Stimulated activated CD4-positive, alpha-beta T cell treated with anti-CD3 and anti-CD28 coated beads, Interleukin-15, amount 100 ng/mL, for 48 hours (primary cell): ENCODE measurements around the gene PRKAG1.

Experiments
- DNase-seq, 2 donors: peaks; one replicate each; pipeline ENCODE4 v3.0.0-alpha.2; 2020; ENCODE audit warnings: low read depth in 2 of 2

PRKAG1 gene

DNA sequence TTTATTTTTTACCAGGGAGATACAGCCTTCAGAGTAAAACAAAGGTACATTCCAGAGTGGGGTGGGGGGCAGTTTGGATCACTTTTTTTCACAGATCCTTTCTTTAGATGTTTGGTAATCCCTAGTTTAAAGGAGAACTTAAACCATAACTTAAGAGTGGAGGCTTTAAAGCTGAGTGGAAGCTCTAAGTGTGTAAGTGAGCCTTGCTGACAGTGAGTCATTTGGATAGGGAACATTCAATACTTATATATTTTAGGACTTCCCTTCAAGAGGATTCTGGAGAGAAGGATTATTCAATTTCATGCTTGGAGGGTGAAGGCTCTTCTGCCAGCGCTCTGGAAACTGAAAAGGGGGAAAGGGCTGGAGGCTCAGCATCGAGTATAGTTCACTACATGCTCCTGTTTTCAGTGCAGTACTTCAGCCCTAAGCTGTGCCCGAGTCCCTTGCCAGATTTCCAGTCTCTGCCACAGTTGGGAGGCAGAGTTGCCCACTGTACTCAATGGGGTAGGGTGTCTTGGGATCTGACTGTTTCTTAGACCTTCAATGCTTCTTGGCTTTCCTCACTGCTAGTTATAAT, 8.4 kb downstream of the PRKAG1 start:
- DNase-seq: no peak

DNA sequence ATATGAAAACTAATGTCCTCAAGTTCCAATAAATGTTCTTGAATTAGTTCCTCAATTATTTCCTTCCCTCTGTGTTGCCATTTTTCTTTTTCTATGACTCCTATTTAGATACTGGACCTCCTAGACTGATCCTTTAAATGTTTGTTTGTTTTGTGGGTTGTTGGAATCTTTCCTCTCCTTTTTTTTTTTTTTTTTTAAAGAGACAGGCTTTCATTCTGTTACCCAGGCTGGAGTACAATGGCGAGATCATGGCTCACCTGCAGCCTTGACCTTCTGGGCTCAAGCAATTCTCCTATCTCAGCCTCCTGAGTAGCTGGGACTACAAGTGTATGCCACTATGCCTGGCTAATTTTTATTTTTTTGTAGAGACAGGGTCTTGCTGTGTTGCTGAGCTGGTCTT, 9.6 kb downstream of the PRKAG1 start:
- DNase-seq: no peak

DNA sequence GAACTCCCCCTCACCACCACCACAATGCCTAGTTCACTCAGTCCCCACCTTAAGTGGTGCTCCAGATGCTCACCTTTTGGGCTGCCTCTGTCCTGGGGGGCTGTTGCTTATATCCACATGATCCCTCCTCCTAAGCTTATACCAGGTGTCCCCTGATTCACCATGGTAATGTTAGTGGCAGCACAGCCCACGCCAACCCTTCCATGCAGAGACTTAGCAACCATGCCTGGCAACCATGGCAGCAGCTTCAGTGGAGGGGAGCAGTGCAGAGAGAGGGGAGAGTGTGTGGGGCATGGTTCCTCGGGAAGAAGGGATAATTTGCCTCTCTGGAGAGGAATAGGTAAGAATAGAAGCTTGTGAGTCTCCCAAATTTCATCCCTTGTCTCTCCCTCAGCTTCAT, 18.2 kb downstream of the PRKAG1 start:
- no peak for DNase-seq

DNA sequence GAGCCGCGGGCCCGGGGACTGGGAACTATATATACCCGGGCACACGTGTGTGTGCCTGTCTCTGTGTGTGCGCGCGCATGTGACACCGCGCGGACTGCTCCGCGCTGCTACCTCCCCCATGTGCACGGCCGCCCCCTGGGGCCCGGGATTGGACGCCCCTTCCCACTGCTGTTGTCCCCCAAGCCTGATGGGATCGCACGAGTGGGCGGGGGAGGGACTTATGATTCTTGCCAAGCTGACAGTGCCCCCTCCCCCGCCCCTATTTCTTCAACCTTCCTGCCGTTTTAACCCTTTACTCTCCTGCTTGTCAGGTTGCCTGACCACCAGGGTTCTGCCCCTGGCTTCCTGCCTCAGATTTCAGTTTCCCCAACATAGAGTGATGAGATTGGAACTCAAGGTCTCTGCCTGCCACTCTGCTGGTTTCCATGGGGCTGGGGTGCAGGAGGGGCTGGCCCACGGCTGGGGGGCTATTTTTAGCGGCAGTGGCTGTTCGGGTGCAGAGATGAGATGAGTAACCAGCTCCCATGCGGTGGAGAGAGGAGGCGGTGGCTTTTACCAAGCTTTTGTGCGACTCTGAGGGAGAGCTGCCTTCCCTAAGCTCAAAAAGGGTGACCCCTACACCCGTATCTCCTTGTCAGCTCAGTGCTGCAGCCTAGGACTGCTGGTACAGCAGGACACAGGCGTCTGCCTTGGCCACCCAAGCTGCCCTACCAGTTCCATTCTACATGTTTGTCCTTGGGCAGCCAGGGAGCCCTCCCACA, 19.0 kb downstream of the PRKAG1 start, which contains the start of gene DDN:
DDN (minus strand) TSS at position 5 of the 761 bp plus-strand sequence. CDS start 88 bp downstream, outside the sequence.
- no peak for DNase-seq

DNA sequence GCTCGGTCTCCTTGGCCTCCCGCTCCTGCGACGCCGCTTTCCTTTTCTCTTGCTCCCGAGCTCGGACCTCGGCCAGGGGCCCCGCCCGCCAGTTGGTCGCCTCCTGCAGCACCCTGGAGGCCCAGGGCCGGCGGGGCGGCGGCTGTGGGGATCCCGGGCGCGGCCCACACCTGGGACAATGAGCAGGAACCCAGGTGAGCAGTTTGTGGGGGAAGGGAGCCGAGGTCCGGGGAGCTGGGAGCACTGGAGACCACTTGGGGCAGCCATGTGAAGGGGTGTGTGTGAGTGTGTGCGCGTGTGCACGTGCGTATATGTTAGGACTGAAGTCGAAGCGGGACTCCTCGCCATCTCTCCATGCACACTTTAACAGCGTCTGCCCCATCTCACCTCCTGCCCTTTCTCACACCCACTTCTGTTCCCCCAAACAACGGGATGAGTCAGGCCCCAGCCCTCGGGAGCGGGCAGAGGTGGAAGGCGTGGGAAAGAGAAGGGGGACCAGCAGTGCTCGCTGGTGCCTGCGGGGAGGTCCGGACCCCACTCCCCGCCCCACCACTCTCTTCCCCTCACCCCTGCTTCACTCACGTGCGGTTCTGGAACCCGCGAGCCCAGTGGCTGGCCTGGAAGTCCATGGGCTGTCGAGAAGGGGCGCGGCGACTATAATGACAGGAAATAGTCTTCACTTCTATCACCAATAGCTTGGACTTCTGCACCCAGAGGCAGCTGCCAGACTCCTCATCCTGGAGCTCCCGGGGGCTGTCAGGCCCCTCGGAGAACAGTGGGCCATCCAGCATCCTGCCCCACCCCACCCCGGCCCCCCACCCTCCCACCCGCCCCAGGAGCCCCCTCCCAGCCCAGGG, 19.9 kb downstream of the PRKAG1 start:
- DNase-seq: no peak

DNA sequence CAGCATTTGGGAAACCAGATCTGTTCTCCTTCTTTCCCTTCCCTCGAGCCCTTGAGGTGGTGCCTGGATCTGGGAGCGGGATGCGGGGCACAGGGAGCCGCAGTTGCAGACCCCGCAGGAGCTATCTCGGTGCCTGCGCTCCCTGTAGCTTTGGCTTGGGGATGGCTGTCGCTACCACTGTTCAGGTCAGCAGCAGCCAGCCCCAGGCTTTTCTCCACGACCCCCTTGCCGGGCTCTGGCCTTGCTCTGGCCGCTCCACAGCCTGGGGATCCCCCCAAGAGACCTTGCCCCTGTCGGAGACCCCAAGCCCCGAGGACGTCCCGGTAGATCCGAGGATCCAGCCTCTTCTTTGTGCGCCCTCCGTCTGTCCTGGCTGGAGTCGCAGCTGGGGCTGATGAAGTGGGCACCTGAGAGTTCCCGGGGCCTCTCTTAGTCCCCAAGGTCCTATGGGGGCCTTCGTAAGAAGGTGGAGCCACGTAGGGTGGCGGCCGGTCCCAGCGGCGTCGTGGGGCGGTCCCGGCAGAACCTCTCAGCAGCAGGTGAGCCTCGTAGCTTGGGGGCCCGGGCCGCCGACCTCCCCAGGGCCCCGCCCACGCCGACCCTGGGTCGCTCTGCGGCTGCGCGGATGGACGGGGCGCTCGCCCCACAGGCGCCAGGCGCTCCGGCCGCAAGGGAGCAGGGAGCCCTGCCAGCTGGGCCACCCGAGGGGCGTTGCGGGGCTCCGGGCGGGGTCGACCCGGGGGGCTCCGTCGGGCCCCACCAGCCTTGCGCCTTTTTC, 20.7 kb downstream of the PRKAG1 start:
- DNase-seq: no peak

DNA sequence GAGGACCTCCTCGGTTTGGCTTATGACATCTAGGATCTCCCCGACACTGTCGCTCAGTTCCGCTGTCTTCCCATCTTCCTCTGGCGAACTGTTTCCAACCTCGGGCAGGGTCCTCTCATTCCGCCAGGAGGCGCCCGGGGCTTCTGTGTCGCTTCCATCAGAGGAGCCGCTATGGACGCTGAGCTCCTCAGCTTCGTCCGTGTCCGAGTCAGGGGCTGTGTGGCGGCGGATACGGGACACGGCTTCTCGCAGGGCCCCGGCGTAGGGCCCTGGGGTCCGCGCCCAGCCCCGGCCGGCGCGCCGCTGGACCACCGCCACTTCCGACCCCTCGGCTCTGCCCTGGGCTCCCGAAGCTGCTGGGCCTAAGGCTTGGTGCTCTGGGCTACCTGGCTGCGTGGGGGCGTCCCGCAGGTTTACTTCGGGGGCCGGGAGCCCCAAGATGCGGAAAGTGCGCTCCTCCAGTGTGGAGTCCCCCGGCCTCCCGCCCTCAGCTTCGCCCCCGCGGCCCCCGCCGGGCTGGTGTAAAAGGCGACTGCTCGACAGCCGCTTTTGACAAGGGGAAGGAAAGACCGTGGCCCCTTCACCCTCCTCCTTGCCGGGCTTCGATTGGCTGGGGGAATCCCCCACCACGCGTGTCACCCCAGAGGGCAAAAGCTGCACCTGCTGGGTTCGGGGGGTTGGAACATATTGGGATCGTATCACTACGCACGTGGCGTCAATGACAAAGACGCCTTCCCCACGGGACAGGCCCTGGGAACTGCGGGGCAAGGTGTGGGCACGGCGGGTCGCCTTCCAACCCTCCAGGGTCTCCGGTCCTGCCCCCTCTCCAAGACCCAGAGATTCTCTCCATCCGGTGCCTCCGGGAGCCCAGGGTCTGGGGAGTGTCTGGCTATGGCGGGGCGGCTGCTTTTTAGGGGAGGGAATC, 21.5 kb downstream of the PRKAG1 start:
- peak in 1 of 2 donors; percentile 57 for DNase-seq

DNA sequence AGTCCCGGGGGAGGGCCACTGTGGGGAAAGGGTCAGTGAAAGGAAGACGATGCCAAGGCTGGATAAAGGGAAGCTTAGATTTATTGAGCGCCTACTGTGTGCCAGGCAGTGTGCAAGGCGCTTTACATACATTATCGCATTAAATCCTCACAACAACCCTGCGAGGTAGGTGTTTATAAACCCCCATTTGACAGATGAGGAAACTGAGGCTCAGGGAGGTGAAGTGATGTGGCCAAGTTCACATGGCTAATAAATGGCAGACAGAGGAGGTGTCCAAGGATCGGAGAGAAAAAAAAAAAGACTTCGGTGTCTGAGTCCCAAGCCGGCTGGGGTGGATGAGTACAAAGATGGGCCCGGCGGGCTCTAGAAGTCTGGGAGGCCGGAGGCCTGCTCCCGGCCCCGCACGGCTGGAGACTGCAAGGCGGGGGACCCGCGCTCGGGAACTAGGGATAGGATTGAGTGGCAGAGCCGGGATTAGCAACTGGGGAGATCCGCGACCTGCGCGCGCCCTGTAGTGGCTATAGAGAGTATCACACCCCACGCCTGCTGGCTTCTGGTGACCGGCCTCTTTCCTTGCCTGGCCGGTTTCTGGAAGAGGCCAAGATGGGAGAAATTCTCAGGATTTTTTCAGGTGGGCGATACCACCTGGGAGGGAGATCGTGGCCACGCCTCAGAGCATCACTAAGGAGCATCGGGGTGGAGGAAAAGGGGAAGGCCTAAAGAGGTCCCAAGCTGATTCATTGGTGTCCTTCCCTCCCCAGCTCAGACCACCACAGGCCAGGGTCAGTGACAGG, 23.3 kb downstream of the PRKAG1 start:
- no peak for DNase-seq

DNA sequence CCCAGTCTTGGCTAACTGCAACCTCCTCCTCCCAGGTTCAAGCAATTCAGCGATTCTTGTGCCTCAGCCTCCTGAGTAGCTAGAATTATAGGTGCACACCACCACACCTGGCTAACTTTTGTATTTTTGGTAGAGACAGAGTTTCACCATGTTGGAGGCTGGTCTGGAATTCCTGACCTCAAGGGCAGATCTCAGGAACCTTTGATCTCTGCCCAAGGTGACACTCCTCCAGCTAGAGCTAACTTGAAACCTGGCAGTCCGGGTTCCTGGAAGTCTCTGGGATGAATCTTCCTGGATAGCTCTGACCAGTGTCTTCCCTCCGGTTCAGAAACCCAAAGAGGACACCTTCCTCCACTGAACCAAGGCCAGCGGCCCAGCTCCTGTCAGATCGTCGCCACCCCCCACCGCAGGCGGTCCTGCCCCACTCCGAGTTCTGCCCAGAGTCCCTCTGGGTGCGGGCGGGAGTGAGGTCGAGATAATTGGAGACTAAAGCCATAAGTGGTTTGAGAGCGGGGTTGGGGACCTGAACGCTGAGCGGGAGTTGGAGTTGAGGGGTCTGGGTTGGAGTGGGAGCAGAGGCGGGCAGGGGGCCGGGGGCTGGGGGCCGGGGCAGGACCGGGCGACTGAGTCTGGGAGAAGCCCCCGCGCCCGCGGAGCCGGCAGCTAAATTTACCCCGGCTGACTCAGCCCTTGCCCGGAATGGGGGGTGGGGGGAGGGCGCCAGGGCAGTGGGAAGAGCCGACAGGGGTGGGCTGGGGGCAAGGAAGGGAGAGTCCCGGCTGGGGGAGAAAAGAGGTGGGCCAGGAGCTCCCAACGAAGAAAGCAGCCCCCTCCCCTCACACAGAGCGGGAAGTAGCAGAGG, 24.1 kb downstream of the PRKAG1 start:
- DNase-seq: no peak

DNA sequence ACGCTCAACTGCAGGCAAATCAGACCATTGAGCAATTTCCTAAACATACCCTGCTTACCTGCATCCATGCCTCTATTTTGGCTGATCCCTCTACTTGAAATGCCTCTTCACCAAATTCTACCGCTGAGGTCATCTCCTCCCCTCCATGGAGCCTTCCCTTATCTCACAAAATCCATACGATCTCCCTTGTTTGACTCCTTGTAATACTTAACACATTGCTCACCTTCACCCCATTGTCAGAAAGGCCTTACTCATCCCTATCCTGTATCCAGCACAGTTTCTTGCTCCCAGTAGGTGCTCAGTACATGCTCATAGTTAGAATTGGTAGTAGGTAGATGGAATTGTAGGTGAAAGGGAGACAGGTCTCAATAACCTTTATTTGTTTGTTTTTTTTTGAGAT, 24.8 kb downstream of the PRKAG1 start:
- no peak for DNase-seq

DNA sequence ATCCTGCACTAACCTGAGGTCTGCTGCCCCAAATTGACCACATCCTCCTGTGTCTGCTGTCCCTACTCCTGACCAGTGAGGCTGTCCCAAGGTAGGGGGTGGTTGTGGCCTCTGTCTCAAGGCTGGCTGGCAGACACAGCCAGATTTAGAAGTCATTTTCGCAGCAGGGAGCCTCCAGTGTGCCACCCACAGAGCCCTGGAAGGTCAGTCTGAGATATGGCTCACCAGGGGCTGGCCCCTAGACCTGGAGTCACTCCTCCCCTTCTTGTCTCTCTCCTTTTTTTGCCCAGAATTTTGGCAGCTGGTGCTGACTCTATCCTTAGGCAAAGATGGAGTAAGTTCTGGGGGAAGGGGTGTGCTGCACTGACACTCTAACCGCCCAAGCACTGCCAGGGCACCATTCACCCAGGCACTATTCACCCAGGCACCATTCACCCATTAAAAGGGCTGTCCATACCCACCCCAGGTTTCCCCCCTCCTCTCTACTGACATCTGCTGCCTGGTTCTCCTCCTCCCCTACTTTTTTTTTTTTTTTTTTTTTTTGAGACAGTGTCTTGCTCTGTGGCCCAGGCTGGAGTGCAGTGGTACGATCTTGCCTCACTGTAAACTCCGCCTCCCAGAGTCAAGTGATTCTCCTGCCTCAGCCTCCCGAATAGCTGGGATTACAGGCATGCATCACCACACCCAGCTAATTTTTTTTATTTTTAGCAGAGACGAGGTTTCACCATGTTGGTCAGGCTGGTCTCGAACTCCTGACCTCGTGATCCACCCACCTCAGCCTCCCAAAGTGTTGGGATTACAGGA, 27.1 kb downstream of the PRKAG1 start:
- no peak for DNase-seq

DNA sequence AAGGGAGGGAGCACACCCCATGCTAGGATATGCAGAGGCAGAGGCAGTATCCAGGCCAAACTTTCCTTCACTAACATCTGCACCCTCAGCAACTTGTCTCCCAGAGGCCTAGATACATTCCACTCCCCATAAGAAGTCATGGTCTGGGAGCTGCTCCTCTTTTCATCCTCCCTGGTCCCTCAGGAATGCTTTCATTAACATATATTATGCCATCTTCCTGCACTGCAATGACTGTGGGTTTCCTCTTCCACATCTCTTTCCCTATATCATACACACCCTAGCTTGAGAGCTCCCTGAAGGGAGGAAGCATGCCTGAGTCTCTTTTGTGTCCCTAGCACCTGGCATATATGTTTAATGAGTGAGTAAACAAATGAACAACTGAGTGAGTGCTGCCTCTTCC, 28.0 kb downstream of the PRKAG1 start:
- no peak for DNase-seq

DNA sequence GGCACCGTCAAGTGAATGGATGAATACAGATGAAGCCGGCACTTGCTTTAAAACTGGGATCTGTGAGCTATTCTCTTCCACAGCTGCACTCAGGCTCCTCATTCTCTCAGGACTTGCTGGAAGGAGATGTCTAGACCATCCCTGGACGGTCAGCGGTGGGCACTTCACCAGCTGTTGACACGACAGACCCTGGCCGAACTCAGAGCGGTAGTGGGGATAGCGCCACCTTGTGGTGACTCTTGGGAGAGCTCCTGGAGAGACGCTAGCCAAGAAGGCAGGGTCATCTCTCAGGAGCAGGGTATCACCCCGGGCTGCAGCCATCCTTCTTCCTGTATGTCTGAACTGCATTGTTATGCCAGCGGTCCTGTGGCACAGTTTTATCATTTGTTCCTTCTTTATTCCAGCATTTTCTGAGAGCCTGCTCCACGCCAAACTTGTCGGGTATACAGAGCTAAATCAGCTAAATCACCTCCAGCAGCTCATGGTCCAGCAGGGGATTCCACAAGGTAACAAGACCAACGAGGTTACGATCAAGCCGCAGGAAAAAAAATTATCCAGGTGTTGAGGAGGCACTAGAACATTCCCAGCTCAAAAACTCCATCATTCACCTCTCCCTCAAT, 30.4 kb downstream of the PRKAG1 start:
- DNase-seq: peak; percentile 53 to 75

DNA sequence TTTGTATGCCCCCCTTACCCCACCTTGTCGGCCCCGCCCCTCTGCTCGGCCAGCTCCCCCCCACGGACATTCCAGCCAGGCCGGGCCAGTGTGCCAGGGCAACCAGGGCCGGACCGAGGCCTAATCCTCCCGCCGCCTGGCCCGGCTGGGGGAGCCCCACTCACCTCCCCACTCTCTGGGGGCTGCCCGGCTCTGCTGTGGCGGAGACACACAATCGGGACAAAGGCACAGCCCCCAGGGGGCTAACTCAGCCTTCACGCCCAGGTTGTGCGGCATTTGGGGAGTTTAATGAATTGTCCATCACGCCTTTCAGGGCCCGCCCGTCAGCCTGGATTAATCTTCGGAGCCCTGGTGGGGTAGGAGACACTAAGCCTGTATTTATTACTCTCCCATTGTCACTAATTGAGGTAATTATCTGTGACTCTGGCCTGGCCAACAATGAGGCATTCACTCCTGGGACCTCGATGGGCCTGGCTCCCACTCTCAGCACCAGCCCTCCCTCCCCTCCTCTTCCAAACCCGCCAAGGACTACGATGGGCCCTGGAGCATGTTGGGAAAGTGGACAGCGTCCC, 31.8 kb downstream of the PRKAG1 start:
- DNase-seq: no peak

DNA sequence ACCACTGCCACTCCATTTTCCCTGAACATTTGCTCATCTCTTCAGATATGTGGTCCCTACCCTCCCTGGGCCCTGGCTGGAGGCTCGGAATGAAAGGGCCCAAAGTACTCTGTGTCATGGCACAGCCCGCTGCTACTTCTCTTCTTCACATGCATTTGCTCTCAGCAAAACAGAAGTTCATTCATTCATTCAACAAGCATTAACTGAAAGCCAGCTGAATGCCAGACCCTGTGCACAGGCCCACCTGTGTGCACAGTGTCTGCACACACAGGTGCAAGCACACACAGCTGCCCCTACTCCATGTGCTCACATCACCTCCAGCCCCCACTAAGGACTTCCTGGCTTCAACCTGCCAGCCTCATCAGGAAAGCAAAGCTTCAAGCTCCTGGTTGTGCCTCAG, 32.7 kb downstream of the PRKAG1 start:
- DNase-seq: no peak

DNA sequence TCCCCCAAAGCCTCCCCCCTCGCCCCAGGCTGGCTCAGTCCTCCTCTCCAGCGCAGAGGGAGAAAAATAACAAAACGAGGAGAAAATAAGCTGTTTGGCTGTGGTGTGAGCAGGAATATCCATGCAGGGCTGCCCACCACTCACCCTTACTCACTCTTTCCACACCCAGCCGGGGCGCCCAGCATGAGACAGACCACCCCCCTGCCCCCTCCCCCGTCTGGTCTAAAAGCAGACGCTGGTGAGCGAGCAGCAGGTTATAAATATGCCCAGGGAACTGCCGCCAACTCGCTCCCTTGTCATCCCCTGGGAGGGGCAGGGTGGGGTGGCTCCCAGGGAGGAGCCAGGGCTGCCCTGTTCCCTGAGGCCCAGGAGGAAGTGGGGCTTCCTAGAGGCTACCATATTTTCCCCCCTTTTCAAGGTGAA, 33.1 kb downstream of the PRKAG1 start:
- DNase-seq: no peak

DNA sequence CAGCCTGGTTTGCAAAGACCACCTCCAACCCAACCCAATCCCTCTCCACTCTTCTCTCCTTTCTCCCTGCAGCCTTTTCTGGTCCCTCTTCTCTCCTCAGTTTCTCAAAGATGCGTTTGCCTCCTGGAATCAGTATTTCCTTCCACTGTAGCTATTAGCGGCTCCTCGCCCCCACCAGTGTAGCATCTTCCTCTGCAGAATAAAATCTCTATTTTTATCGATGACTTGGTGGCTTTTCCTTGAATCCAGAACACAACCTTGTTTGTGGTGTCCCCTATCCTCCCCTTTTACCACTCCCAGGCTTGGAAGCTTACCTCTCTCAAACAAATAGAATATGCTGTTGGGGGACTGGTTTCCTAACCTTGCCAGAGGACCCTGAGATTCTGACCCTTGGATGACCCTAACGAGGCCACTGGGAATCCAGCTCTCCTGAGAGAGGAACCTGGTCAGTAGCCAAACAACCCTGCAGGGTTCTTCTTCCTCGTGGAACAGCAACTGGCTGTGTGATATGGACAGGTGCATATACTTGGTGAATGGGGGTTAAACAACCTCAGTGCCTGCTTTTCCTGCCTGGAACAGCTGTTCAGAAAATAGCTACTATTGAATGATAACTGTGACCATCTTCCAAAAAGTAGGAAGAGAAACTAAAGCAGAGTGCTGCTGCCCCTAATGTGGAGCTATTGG, 36.0 kb downstream of the PRKAG1 start:
- no peak for DNase-seq
